K562 (cell line): ENCODE results near the gene LITAF. TPM values are rescaled to one million over a fixed set of nuclear protein-coding genes. Genes with fewer than 3 reads are reported as not detected.
A peak's percentile ranks its signal among the peaks of the same experiment; 100 is the strongest.

Source experiments
- CEBPG ChIP-seq, 3 experiments: fragments of 200-800 bp in 1 of 3; sonication (Bioruptor generic) in 1 of 3; sonication (generic) in 1 of 3; formaldehyde crosslinking in 1 of 3; IDR thresholded peaks in 2 of 3; conservative IDR thresholded peaks in 1 of 3; 2 replicates each; pipeline versions ENCODE4 v1.6.1 to v1.8.0; 2016 to 2022; ENCODE audit warnings: missing compliant biosample characterization in 2 of 3, missing genetic modification characterization in 2 of 3, mild to moderate bottlenecking in 1 of 3, missing genetic modification reagents in 1 of 3
- ESRRB ChIP-seq: fragments of 250-450 bp; sonication (Bioruptor Pico); IDR thresholded peaks from 2 replicates; pipeline ENCODE4 v1.5.0; 2020; ENCODE audit warnings: mild to moderate bottlenecking, moderate library complexity, borderline replicate concordance
- FOXP1 ChIP-seq: sonication (generic); formaldehyde crosslinking; IDR thresholded peaks from 2 replicates; pipeline ENCODE4 v1.8.0; 2022; ENCODE audit warnings: mild to moderate bottlenecking, missing genetic modification reagents
- HDAC1 ChIP-seq, 2 experiments: fragments of 450-650 bp; IDR thresholded peaks; 2 replicates each; pipeline ENCODE4 v1.6.1; 2016 to 2017; ENCODE audit warnings: inconsistent platforms in 1 of 2, mild to moderate bottlenecking in 1 of 2, moderate library complexity in 1 of 2
- NR2C1 ChIP-seq, 2 experiments: fragments of 450-650 bp; IDR thresholded peaks; 2 replicates each; pipeline ENCODE4 v1.6.1; 2017; ENCODE audit warnings: mild to moderate bottlenecking in 2 of 2, antibody characterized with exemption in 1 of 2, inconsistent platforms in 1 of 2, missing compliant biosample characterization in 1 of 2, missing genetic modification characterization in 1 of 2
- RBFOX2 ChIP-seq: fragments of 200-400 bp; formaldehyde crosslinking; IDR thresholded peaks from 2 replicates; pipeline ENCODE4 v1.6.1; 2017; ENCODE audit warnings: low read depth, mild to moderate bottlenecking, low read length, moderate library complexity
- RCOR1 ChIP-seq, 2 experiments: IDR thresholded peaks; 2 replicates each; pipeline ENCODE4 v1.6.1; 2012; ENCODE audit warnings: low read depth in 2 of 2, low read length in 2 of 2, borderline replicate concordance in 1 of 2, improper control_type of control experiment in 1 of 2
- SREBF2 ChIP-seq: sonication (generic); formaldehyde crosslinking; IDR thresholded peaks from 2 replicates; pipeline ENCODE4 v1.4.0; 2020; ENCODE audit warnings: mild to moderate bottlenecking, missing genetic modification reagents
- ZBTB40 ChIP-seq, 2 experiments: fragments of 450-650 bp in 1 of 2; sonication (generic) in 1 of 2; formaldehyde crosslinking in 1 of 2; IDR thresholded peaks; 2 replicates each; pipeline versions ENCODE4 v1.7.1 to v1.9.0; 2016 to 2022; ENCODE audit warnings: inconsistent platforms in 1 of 2, mild to moderate bottlenecking in 1 of 2, missing genetic modification reagents in 1 of 2
- ZNF282 ChIP-seq: sonication (generic); formaldehyde crosslinking; IDR thresholded peaks from 2 replicates; pipeline ENCODE4 v1.8.1; 2023; ENCODE audit warnings: missing genetic modification reagents
- ZNF444 ChIP-seq: fragments of 250-450 bp; sonication (Bioruptor Pico); IDR thresholded peaks from 2 replicates; pipeline ENCODE4 v1.4.0; 2020; ENCODE audit warnings: mild to moderate bottlenecking, moderate library complexity
- ZNF511 ChIP-seq: sonication (generic); formaldehyde crosslinking; IDR thresholded peaks from 2 replicates; pipeline ENCODE4 v1.8.0; 2022; ENCODE audit warnings: mild to moderate bottlenecking, missing genetic modification reagents
- ZNF512 ChIP-seq: IDR thresholded peaks from 2 replicates; pipeline ENCODE4 v1.6.1; 2016; ENCODE audit warnings: missing genetic modification characterization, missing compliant biosample characterization
- ZNF79 ChIP-seq: fragments of 250-450 bp; sonication (Bioruptor Pico); IDR thresholded peaks from 2 replicates; pipeline ENCODE4 v1.4.0; 2020; ENCODE audit warnings: low read depth, mild to moderate bottlenecking, moderate library complexity
- polyA plus RNA-seq, 8 experiments: library from polyadenylated mRNA; depleted of rRNA in 4 of 8; stranded (reverse) in 5 of 8; unstranded in 3 of 8; fragments of >200 nt; fragmentation: Nextera tagmentation in 2 of 8; fragmentation: Illumina TruSeq in 1 of 8; extraction: Ambion mirVana in 2 of 8; extraction: Trizol in 1 of 8; gene quantifications; 2 replicates each; pipeline versions ENCODE4 v1.2.1 to v1.2.3, GENCODE V29; 2011 to 2014; ENCODE audit warnings: inconsistent platforms in 1 of 8, missing spikeins in 1 of 8
- total RNA-seq, 7 experiments: library from RNA; depleted of rRNA in 6 of 7; stranded (reverse); fragments of >200 nt in 6 of 7; fragmentation: Illumina TruSeq in 2 of 7; extraction: Trizol in 2 of 7; gene quantifications; 2 replicates each; pipeline versions ENCODE4 v1.2.1 to v1.2.3, GENCODE V29; 2011 to 2021; ENCODE audit warnings: low replicate concordance in 1 of 7

LITAF gene
- total and polyA plus RNA-seq, 9 of the 15 experiments (the other 6 are each of a cell fraction or from before 2014, with no cell fraction given): 4.1 to 17.8 (median 11.9) TPM

- TF ChIP-seq ESRRB (CRISPR knock-in tag) (no peak), NR2C1 (IDR thresholded peaks at IDR 0.05) (no peak), NR2C1 (tag; IDR thresholded peaks at IDR 0.05) (0 out of 2 replicates have a peak, but pooled peaks have one; percentile 34), ZBTB40 (IDR thresholded peaks at IDR 0.05) (no peak), ZBTB40 (CRISPR knock-in tag; IDR thresholded peaks at IDR 0.05) (no peak), ZNF512 (tag) (no peak), RCOR1 (IDR thresholded peaks at IDR 0.05; ENCODE audit: borderline replicate concordance in 1 of 2, low read depth in 2 of 2, low read length in 2 of 2) (0 out of 4 replicates have a peak, but pooled peaks of 1 of the 2 experiments have one; percentile 4), FOXP1 (CRISPR knock-in tag) (no peak), ZNF282 (no peak), RBFOX2 (no peak), CEBPG (CRISPR knock-in tag; IDR thresholded peaks at IDR 0.05) (no peak), CEBPG (tag; conservative IDR thresholded peaks at IDR 0.05 in 1 of 2, IDR thresholded peaks at IDR 0.05 in 1 of 2) (no peak), HDAC1 (IDR thresholded peaks at IDR 0.05) (no peak), ZNF79 (CRISPR knock-in tag) (peak; percentile 72), SREBF2 (CRISPR knock-in tag) (no peak), ZNF511 (CRISPR knock-in tag) (no peak), ZNF444 (CRISPR knock-in tag) (no peak)
Measured at GRCh38 chr16:11633113-11633512, 46.4 kb upstream of the LITAF start (continued).
